HG03108 (cell line): ENCODE measurements around the gene SPAG6.

ENCODE experiments used
- ATAC-seq: cut with Tn5 transposase; IDR thresholded peaks from one replicate; pipeline ENCODE4 v1.9.1; 2021; ENCODE audit warnings: moderate library complexity; ENCODE audit not compliant: unreplicated experiment

SPAG6 gene

DNA sequence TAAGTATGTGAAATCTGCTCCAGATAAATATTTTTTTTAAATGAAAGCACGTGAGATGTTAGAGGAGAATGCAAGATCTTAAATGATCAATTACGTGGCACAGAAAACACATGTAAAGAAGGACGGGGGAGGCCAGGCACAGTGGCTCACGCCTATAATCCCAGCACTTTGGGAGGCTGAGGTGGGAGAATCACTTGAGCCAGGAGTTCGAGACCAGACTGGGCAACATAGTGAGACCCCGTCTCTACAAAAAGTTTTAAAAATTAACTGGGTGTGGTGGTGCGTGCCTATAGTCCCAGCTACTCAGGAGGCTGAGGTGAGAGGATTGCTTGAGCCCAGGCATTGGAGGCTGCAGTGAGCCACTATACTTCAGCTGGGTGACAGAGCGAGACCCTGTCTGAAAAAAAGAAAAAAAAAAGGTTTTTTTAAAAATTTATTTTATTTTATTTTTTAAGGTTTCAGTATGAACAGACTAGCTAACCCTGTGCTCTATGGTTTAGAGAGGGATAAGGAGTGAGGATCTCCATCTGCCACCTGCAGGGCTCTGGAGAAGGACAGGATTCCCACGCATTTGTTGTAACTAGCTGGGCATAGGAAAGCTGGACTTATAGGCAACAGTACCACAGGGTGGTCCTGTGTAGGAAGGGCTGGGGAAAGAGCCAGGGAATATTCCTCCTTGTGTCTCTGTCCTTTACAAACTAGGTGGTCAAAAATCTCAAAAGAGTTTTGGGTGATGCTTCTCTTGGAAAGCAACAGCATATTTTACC is 113.2 kb downstream of the SPAG6 start:
- no peak for ATAC-seq

GRCh38 chr10:22459496-22459895 is 114.2 kb downstream of the SPAG6 start:
- ATAC-seq = no peak

DNA sequence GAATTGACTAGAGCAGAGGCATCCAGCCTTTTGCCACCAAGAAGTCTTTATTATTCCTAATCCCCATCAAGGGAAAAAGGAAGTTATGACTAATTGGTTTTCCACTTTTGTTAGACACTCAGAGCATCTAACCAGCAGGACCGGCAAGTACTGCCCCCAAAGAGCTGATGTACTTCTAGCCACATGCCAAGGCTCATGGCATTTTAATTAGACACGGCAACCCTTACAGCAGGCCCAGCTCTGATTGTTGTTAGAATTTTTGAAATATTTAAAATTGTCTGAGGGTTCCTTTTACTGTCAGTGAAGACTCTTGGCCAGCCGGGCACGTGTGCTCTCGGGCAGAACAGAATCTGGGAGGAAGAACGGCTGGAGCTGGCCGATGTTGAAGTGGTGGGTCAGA is 114.8 kb downstream of the SPAG6 start:
- no peak for ATAC-seq

DNA sequence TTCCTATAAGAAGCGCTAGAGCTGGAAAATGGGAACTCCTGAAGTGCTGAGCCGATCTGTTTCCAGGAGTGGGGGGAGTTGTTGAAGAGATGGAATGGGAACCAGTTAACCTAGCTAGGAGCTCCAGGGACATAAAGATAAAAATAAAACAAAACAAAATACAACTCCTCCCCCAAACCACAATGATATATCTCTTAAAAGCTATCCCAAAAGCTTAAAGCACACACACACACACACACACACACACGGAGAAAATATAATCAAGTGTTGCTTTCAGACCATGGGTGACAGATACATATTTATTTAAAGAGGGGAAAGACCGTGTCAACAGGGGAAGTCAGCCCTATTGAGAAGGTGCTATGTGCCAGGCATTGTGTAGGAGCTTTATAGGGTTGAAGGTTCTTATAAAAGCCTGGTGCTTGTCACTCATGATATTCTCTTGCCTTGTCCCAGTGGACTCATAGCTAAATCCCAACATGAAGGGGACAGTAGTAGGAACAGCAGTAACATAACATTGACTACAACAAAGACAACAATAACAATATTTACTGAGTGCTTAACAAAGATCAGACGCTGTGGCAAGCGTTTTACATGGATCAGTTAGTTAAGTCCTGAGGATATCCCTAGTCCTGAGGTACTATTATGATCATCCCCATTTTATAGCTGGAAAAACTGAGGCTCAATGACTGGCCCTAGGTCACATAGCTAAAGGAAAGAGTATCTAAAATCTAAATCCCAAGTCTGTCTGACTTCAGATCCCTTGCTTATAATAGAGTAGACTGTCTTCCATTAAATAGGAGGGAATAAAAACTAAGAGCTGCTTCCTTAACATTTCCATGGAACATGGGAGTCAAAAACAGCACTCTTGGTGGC is 115.5 kb downstream of the SPAG6 start:
- ATAC-seq = no peak

GRCh38 chr10:22461891-22462290 is 116.6 kb downstream of the SPAG6 start:
- ATAC-seq = no peak

DNA sequence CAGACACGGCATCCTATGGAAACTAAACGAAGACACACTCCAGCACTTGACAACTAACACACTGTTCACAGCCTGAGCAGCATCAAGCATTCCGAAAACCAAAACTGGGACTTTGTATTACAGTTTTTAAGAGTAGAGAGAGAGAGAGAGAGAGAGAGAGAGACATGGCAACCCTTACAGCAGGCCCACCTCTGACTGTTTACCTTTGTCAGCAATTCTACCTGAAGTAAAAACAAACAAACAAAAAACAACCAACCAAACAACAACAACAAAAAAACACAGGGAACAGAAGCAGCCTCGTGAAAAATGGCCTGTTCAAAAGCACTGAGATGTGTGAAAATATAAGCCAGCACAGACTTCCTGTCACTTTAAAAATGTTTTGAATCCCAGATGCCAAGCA is 118.0 kb downstream of the SPAG6 start:
- ATAC-seq = no peak

DNA sequence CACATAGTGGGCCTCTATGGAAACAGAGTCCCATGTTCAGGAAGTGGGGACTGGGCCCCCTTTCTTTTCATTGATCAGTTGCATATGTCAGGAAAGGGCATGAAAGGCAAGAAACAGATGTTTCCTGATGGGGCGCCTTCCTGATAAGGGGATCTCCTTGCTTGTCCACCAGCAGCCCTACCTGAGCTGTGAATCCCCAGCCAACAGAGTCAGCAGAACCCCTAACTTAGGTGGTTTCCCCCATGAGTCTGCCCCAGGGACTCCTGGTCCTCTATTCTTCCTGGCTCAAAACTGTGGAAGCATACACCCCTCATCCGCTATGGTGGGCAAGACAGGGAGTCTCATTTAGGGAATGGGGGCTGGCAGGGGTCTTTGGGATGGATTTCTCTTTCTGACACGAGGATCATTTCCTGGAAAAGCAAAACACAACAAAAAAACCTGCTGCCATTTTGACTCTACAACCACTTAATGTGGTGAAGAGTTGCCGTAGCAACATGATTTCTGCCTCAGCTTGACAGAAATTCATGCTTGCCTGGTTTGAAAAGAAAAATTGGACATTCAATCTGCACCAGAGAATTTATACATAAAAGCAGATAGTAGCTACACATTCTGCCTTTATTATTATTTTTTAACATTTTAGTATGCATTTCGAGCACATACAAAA is 119.8 kb downstream of the SPAG6 start:
- ATAC-seq = peak; percentile 55

- ATAC-seq = no peak
Observed at GRCh38 chr10:22466763-22467334, 121.6 kb downstream of the SPAG6 start.
